Measurements from ENCODE around the gene ARV1. TPM values are rescaled to one million over a fixed set of nuclear protein-coding genes. Genes with fewer than 3 reads are reported as not detected.

The ARV1 gene
- total RNA-seq, 1 donor from 2014 or later: 18.7 TPM

- Histone ChIP-seq H3K27ac (no peak overlapping the region), H3K9me3 (no peaks in the 10 kb centered on the region), H3K27me3 (no peaks in the 10 kb centered on the region), H3K4me3 (no peak overlapping the region), H3K4me1 (peaks cover 15% of the 10 kb centered on the region), H3K36me3 (no peaks in the 10 kb centered on the region)
- no peak for DNase-seq (ENCODE audit: extremely low spot score in 2 of 2)
- TF ChIP-seq CTCF (IDR thresholded peaks at IDR 0.05) (no peak), POLR2A (IDR thresholded peaks at IDR 0.05) (no peak)
- intact Hi-C loops (cut with DNase I): no loop called here
These were observed 54.1 kb downstream of the ARV1 start for GRCh38 chr1:231032963-231033362.

- intact Hi-C loops (cut with DNase I): no loop called here
- Histone ChIP-seq H3K36me3 (no peaks in the 10 kb centered on the region), H3K27ac (no peak overlapping the region), H3K4me1 (peaks cover 32% of the 10 kb centered on the region), H3K9me3 (no peaks in the 10 kb centered on the region), H3K4me3 (no peak overlapping the region), H3K27me3 (no peaks in the 10 kb centered on the region)
- DNase-seq (ENCODE audit: extremely low spot score in 2 of 2): no peak
- TF ChIP-seq POLR2A (IDR thresholded peaks at IDR 0.05) (no peak), POLR2AphosphoS5 (IDR thresholded peaks at IDR 0.05; ENCODE audit: insufficient read depth in 1 of 2, low read depth in 1 of 2) (no peak), CTCF (IDR thresholded peaks at IDR 0.05) (no peak)
These were observed 56.9 kb downstream of the ARV1 start for GRCh38 chr1:231035799-231036198.

GRCh38 chr1:231036416-231036815, 57.5 kb downstream of the ARV1 start:
- DNase-seq (ENCODE audit: extremely low spot score in 2 of 2): no peak
- TF ChIP-seq POLR2A (IDR thresholded peaks at IDR 0.05) (no peak), CTCF (IDR thresholded peaks at IDR 0.05) (no peak)
- Histone ChIP-seq H3K4me1 (peaks cover 38% of the 10 kb centered on the region), H3K27me3 (no peaks in the 10 kb centered on the region), H3K9me3 (no peaks in the 10 kb centered on the region), H3K27ac (no peak overlapping the region), H3K4me3 (no peak overlapping the region), H3K36me3 (no peaks in the 10 kb centered on the region)
- intact Hi-C loops (cut with DNase I): no loop called here

GRCh38 chr1:231037585-231038517, 59.0 kb downstream of the ARV1 start:
- no peak for DNase-seq (ENCODE audit: extremely low spot score in 2 of 2)
- TF ChIP-seq POLR2AphosphoS5 (IDR thresholded peaks at IDR 0.05; ENCODE audit: insufficient read depth in 1 of 2, low read depth in 1 of 2) (no peak), CTCF (IDR thresholded peaks at IDR 0.05) (no peak)
- Histone ChIP-seq H3K9me3 (no peaks in the 10 kb centered on the region), H3K36me3 (no peaks in the 10 kb centered on the region), H3K4me1 (peaks cover 39% of the 10 kb centered on the region), H3K27ac (no peak overlapping the region), H3K27me3 (no peaks in the 10 kb centered on the region), H3K4me3 (no peak overlapping the region)
- intact Hi-C loops (cut with DNase I): no loop called here

Data from vagina (tissue), 2 donors.